ENCODE results near the gene MTG2. TPM values are rescaled to one million over a fixed set of nuclear protein-coding genes. Genes with fewer than 3 reads are reported as not detected.

MTG2 gene
- total and polyA plus RNA-seq, 2 of the 13 experiments (the other 11 are each of a cell fraction or from before 2014, with no cell fraction given): 20.4 to 37.8 TPM

- no peak for TF ChIP-seq ZBTB8A (CRISPR knock-in tag; IDR thresholded peaks at IDR 0.05; ENCODE audit: borderline replicate concordance, low read depth)
- no peak for TF ChIP-seq KAT7 (CRISPR knock-in tag; IDR thresholded peaks at IDR 0.05; ENCODE audit: borderline replicate concordance)
- no peak for TF ChIP-seq ZNF891 (CRISPR knock-in tag; IDR thresholded peaks at IDR 0.05)
- TF ChIP-seq ARHGAP35 (CRISPR knock-in tag; IDR thresholded peaks at IDR 0.05; ENCODE audit: borderline replicate concordance): 0 out of 2 replicates have a peak, but pooled peaks have one; percentile 46
- TF ChIP-seq ZNF367 (CRISPR knock-in tag; IDR thresholded peaks at IDR 0.05; ENCODE audit: borderline replicate concordance): no peak
- TF ChIP-seq MTA3 (CRISPR knock-in tag; IDR thresholded peaks at IDR 0.05): no peak
- TF ChIP-seq KDM6A (CRISPR knock-in tag; IDR thresholded peaks at IDR 0.05; ENCODE audit: low read depth): no peak; the same call in 1 of the 2 replicates
- TF ChIP-seq ZNF672 (CRISPR knock-in tag; IDR thresholded peaks at IDR 0.05): no peak
- TF ChIP-seq ZNF646 (CRISPR knock-in tag; IDR thresholded peaks at IDR 0.05): no peak
- no peak for TF ChIP-seq FIP1L1 (IDR thresholded peaks at IDR 0.05; ENCODE audit: borderline replicate concordance, insufficient read depth, low read depth, low read length)
- TF ChIP-seq ZBTB38 (CRISPR knock-in tag; IDR thresholded peaks at IDR 0.05): peak; percentile 48
- peak; percentile 77 for TF ChIP-seq SPEN (CRISPR knock-in tag; IDR thresholded peaks at IDR 0.05; ENCODE audit: low read depth)
- no peak for TF ChIP-seq ZNF446 (CRISPR knock-in tag; IDR thresholded peaks at IDR 0.05)
- TF ChIP-seq ZNF224 (CRISPR knock-in tag; IDR thresholded peaks at IDR 0.05): no peak
- TF ChIP-seq ZBTB2 (CRISPR knock-in tag; IDR thresholded peaks at IDR 0.05; ENCODE audit: low read depth): no peak
- TF ChIP-seq RNF2 (conservative IDR thresholded peaks at IDR 0.05; ENCODE audit: low read depth): no peak
- TF ChIP-seq, protein P1, sequence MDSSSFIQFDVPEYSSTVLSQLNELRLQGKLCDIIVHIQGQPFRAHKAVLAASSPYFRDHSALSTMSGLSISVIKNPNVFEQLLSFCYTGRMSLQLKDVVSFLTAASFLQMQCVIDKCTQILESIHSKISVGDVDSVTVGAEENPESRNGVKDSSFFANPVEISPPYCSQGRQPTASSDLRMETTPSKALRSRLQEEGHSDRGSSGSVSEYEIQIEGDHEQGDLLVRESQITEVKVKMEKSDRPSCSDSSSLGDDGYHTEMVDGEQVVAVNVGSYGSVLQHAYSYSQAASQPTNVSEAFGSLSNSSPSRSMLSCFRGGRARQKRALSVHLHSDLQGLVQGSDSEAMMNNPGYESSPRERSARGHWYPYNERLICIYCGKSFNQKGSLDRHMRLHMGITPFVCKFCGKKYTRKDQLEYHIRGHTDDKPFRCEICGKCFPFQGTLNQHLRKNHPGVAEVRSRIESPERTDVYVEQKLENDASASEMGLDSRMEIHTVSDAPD (CRISPR knock-in tag; IDR thresholded peaks at IDR 0.05): no peak
- TF ChIP-seq TBP (CRISPR knock-in tag; IDR thresholded peaks at IDR 0.05): no peak
- TF ChIP-seq, protein P2, sequence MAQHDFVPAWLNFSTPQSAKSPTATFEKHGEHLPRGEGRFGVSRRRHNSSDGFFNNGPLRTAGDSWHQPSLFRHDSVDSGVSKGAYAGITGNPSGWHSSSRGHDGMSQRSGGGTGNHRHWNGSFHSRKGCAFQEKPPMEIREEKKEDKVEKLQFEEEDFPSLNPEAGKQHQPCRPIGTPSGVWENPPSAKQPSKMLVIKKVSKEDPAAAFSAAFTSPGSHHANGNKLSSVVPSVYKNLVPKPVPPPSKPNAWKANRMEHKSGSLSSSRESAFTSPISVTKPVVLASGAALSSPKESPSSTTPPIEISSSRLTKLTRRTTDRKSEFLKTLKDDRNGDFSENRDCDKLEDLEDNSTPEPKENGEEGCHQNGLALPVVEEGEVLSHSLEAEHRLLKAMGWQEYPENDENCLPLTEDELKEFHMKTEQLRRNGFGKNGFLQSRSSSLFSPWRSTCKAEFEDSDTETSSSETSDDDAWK (CRISPR knock-in tag; IDR thresholded peaks at IDR 0.05): no peak
These were observed 41.2 kb upstream of the MTG2 start (continued) for GRCh38 chr20:62141397-62142251.

Data from HepG2 (cell line).